T-helper 2 cell treated with Interferon-gamma antibody and Interleukin-4, amounts not matched to agents 100 ng/mL and 5 ng/mL, for 36 hours (primary cell): ENCODE measurements around the gene RPH3AL. TPM values are rescaled to one million over a fixed set of nuclear protein-coding genes. Genes with fewer than 3 reads are reported as not detected.
"Not testable (repeated sequence)": the region's sequence is repeated elsewhere in the genome, so short reads cannot be mapped to it uniquely, and the experiment has no call there.

ENCODE experiments used
- intact Hi-C: fragments of 100-400 bp; cut with micrococcal nuclease; formaldehyde crosslinking; loops from one replicate; pipeline ENCODE4 v1.15.1; 2023
- total RNA-seq: library from RNA; stranded (reverse); gene quantifications from 2 replicates; pipeline ENCODE4 v1.2.3, GENCODE V29; 2022

The RPH3AL gene
- total RNA-seq, 1 donor from 2014 or later: 4.9 TPM

- intact Hi-C loops: no loop called here
These were observed 32.5 kb downstream of the RPH3AL start for GRCh38 chr17:320139-320538.

GRCh38 chr17:319266-319665 lies 33.3 kb downstream of the RPH3AL start:
- intact Hi-C loops: no loop called here

- intact Hi-C loops: not testable (repeated sequence)
These were observed 35.5 kb downstream of the RPH3AL start for GRCh38 chr17:317070-317469.

- intact Hi-C loops: not testable (repeated sequence)
These were observed 37.2 kb downstream of the RPH3AL start for GRCh38 chr17:315399-315798.

- intact Hi-C loops: not testable (repeated sequence)
These were observed 38.0 kb downstream of the RPH3AL start for GRCh38 chr17:314614-314944.

GRCh38 chr17:313911-314613 lies 38.5 kb downstream of the RPH3AL start:
- intact Hi-C loops: no loop called here

- intact Hi-C loops: no loop called here
These were observed 39.4 kb downstream of the RPH3AL start for GRCh38 chr17:313231-313630.

- intact Hi-C loops: no loop called here
These were observed 40.0 kb downstream of the RPH3AL start for GRCh38 chr17:312476-313148.

- intact Hi-C loops: no loop called here
These were observed 41.4 kb downstream of the RPH3AL start for GRCh38 chr17:311119-311782.

- intact Hi-C loops: no loop called here
These were observed 42.2 kb downstream of the RPH3AL start for GRCh38 chr17:310111-311010.

GRCh38 chr17:309361-309888 lies 43.2 kb downstream of the RPH3AL start:
- intact Hi-C loops: no loop called here

GRCh38 chr17:307741-308507 lies 44.7 kb downstream of the RPH3AL start:
- intact Hi-C loops: no loop called here

GRCh38 chr17:307295-307691 lies 45.3 kb downstream of the RPH3AL start:
- intact Hi-C loops: no loop called here

GRCh38 chr17:306536-307294 lies 45.9 kb downstream of the RPH3AL start:
- intact Hi-C loops: no loop called here

GRCh38 chr17:306116-306515 lies 46.5 kb downstream of the RPH3AL start:
- intact Hi-C loops: no loop called here

GRCh38 chr17:305090-305976 lies 47.3 kb downstream of the RPH3AL start:
- intact Hi-C loops: no loop called here

- intact Hi-C loops: no loop called here
These were observed 48.1 kb downstream of the RPH3AL start for GRCh38 chr17:304461-304860.

GRCh38 chr17:303168-303567 lies 49.4 kb downstream of the RPH3AL start:
- intact Hi-C loops: no loop called here

GRCh38 chr17:302300-302698 lies 50.3 kb downstream of the RPH3AL start:
- intact Hi-C loops: no loop called here
